Measurements from ENCODE around the gene CTPS2.

Gene CTPS2

GRCh38 chrX:16606142-16606720 is 106.2 kb downstream of the CTPS2 start:
- TF ChIP-seq GATA2 (IDR thresholded peaks at IDR 0.05; ENCODE audit: low read depth, low read length) = no peak
- TF ChIP-seq GATA3 (IDR thresholded peaks at IDR 0.05; ENCODE audit: low read depth, low read length) = no peak

- TF ChIP-seq GATA2 (IDR thresholded peaks at IDR 0.05; ENCODE audit: low read depth, low read length) = no peak
Observed at GRCh38 chrX:16604337-16604736, 108.1 kb downstream of the CTPS2 start.

GRCh38 chrX:16603822-16604221 is 108.6 kb downstream of the CTPS2 start:
- TF ChIP-seq GATA3 (IDR thresholded peaks at IDR 0.05; ENCODE audit: low read depth, low read length) (no peak), GATA2 (IDR thresholded peaks at IDR 0.05; ENCODE audit: low read depth, low read length) (no peak)

- TF ChIP-seq GATA3 (IDR thresholded peaks at IDR 0.05; ENCODE audit: low read depth, low read length) = no peak
- no peak for TF ChIP-seq GATA2 (IDR thresholded peaks at IDR 0.05; ENCODE audit: low read depth, low read length)
Observed at GRCh38 chrX:16601885-16602284, 110.6 kb downstream of the CTPS2 start.

DNA sequence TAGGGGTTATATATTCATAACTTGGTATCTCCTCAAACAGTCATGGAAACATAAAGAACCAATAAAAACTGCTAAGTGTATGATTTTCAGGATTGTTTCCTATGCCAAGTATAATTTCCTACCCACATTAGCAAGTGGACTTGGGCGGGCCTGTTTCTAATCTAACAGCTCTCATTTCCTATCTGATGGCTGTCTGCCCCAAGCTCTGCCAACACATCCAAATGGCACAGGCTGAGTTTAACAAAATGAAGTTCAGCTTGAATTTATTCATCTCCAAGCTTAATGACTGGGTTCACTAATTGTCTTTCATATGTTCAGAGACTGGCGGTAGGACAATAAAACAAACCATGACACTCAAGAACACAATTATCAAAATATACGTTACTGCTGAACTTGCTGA is 118.0 kb downstream of the CTPS2 start:
- TF ChIP-seq GATA2 (IDR thresholded peaks at IDR 0.05; ENCODE audit: low read depth, low read length) (peak; percentile 68), GATA3 (IDR thresholded peaks at IDR 0.05; ENCODE audit: low read depth, low read length) (peak; percentile 35; the same call in 1 of the 2 replicates)

- TF ChIP-seq GATA2 (IDR thresholded peaks at IDR 0.05; ENCODE audit: low read depth, low read length) (no peak), GATA3 (IDR thresholded peaks at IDR 0.05; ENCODE audit: low read depth, low read length) (no peak)
Observed at GRCh38 chrX:16593801-16594200, 118.7 kb downstream of the CTPS2 start.

GRCh38 chrX:16592194-16592770 is 120.2 kb downstream of the CTPS2 start:
- TF ChIP-seq GATA2 (IDR thresholded peaks at IDR 0.05; ENCODE audit: low read depth, low read length) (peak; percentile 42), GATA3 (IDR thresholded peaks at IDR 0.05; ENCODE audit: low read depth, low read length) (no peak)

GRCh38 chrX:16589826-16590225 is 122.6 kb downstream of the CTPS2 start:
- TF ChIP-seq GATA2 (IDR thresholded peaks at IDR 0.05; ENCODE audit: low read depth, low read length) (no peak), GATA3 (IDR thresholded peaks at IDR 0.05; ENCODE audit: low read depth, low read length) (no peak)

DNA sequence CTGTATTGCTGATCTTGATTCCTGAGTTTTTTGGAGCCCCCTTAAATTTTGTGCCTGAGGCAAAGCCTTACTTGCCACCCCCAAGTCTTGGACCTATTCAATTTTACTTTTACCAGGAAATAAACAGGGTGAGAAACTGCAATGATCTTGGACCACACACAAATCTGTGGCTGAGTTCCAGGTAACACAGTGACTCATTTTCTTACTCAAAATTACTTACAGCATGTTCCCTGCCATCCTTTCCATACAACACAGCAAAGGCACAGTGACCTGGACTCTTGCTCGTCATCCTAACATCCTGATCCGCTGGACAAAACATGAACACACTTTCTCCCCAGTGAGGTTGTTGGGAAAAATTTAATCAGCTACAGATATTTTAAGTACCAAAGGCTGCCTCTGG is 123.3 kb downstream of the CTPS2 start:
- no peak for TF ChIP-seq GATA3 (IDR thresholded peaks at IDR 0.05; ENCODE audit: low read depth, low read length)
- TF ChIP-seq GATA2 (IDR thresholded peaks at IDR 0.05; ENCODE audit: low read depth, low read length) = no peak

DNA sequence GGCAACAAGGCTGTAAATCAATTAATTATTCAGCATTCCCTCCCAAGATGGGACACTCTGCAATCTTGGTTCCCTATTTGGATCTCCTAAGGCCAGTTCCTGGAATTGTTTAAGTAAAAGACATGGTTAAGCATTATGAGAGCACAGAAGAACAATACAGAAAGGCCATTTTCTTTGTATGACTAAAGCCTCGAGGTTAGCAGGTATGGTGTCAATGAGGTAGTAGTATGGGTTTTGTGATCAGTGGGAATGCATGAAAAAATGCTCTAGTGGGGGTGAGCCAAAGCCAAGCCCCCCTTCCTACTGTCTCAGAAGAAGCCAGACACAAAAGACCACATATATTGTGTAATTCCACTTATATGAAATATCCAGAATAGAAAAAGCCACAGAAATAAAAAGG is 124.2 kb downstream of the CTPS2 start:
- TF ChIP-seq GATA3 (IDR thresholded peaks at IDR 0.05; ENCODE audit: low read depth, low read length) = no peak
- no peak for TF ChIP-seq GATA2 (IDR thresholded peaks at IDR 0.05; ENCODE audit: low read depth, low read length)

GRCh38 chrX:16587836-16588235 is 124.6 kb downstream of the CTPS2 start:
- TF ChIP-seq GATA2 (IDR thresholded peaks at IDR 0.05; ENCODE audit: low read depth, low read length) (no peak), GATA3 (IDR thresholded peaks at IDR 0.05; ENCODE audit: low read depth, low read length) (no peak)

DNA sequence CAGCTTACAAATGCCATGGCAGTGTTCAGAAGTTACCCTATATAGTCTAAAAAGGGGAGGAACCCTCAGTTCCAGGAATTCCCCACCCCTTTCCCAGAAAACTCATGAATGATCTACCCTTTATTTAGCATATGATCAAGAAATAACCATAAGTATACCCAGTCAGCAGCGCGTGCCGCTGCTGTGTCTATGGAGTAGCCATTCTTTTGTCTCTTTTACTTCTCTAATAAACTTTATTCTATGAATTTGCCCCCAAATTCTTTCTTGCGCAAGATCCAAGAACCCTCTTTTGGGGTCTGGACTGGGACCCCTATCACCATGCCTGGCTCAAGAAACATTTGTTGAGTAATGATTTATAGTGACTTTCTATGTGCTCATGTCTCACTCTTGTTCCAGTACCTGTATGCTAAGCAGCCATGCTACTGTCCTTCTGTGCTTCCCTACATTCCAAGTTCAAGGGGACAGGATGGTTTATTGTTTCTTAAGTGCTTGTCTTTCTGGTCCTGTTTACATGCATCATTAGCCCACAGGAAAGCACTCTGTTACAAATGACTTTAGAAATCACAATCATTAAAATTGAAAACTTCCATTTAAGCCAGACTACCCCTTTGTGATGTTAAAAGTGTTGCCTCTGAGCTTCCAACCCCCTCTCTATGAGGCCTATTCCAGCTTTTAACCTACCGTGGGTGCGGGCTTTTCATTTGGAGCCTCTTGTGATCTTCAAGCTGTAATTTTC is 125.9 kb downstream of the CTPS2 start:
- TF ChIP-seq GATA2 (IDR thresholded peaks at IDR 0.05; ENCODE audit: low read depth, low read length) (no peak), GATA3 (IDR thresholded peaks at IDR 0.05; ENCODE audit: low read depth, low read length) (no peak)

DNA sequence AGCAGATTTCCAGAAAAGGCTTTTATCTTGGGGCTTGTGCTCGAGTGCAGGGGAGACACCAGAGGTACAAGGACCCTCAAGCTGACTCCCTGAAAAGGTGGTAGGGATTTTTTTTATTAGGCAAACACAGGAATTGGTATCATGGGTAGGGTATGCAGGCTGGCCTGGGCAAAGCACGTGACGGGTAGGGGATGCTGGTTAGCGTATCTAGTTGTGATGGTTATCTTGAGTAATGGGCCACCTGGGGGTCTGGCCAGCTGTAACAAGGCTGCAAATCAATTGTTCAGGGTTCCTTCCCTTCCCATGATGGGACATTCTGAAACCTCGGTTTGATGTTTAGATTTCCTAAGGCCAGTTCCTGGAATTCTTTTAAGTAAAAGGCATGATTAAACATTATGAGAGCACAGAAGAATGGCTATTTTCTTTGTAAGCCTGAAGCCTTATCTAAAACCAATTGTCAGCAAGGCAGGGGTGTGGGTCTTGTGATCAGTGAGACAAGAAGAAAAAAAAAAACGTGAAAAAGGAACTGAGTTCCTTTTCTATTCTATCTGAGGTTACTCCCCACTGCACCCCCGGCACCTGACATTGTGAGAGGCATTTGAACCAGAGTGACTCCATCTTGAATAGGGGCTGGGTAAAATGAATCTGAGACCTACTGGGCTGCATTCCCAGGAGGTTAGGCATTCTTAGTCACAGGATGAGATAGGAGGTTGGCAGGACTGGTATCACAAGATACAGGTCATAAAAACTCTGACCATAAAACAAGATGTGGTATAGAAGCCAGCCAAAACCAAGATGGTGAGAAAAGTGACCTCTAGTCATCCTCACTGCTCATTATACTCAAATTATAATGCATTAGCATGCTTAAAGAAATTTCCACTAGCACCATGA is 126.7 kb downstream of the CTPS2 start:
- TF ChIP-seq GATA3 (IDR thresholded peaks at IDR 0.05; ENCODE audit: low read depth, low read length) (no peak), GATA2 (IDR thresholded peaks at IDR 0.05; ENCODE audit: low read depth, low read length) (peak; percentile 33; the same call in 1 of the 2 replicates)

DNA sequence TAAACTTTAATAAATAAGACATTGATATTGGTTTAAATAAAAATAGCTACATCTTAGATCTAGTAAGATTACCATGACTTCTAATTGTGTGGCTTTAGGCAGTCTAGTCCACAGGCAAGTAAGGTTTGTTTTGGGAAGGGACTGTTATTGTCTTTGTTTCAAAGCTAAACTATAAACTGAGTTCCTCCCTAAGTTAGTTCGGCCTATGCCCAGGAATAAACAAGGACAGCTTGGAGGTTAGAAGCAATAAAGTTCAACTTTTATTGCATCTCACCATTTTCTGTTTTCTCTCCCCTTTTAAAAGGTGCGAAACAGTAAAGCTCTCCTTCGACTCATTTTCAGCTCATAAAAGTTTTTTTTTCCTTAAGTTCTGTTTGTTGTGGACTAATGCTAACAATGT is 133.0 kb downstream of the CTPS2 start:
- no peak for TF ChIP-seq GATA2 (IDR thresholded peaks at IDR 0.05; ENCODE audit: low read depth, low read length)

Data from SH-SY5Y (cell line).